Endometrium (tissue), 2 donors: ENCODE measurements around the gene UNK.

ENCODE experiments used
- FAIRE-seq: peaks from 2 replicates; lab custom pipeline; 2012; peaks lifted over from hg19 to GRCh38; lab: Jason Lieb, UNC
- donor health status: control.
- donor health status: control.

Gene UNK

GRCh38 chr17:75874323-75875181 lies 89.9 kb downstream of the UNK start:
- FAIRE-seq, result no peak
